ENCODE measurements around the gene SEMA3D. TPM values are rescaled to one million over a fixed set of nuclear protein-coding genes. Genes with fewer than 3 reads are reported as not detected.

SEMA3D gene
- total RNA-seq, 1 donor: 3.0 TPM

GRCh38 chr7:85079434-85079833, 107.4 kb downstream of the SEMA3D start:
- no peak overlapping the region for H3K4me3 ChIP-seq (ENCODE audit: low read depth, low read length)
- no peak for TF ChIP-seq CTCF (IDR thresholded peaks at IDR 0.05; ENCODE audit: insufficient read depth, low read depth, low read length)
- no peak for DNase-seq (ENCODE audit: low read depth)

GRCh38 chr7:85078181-85078580, 108.7 kb downstream of the SEMA3D start:
- DNase-seq (ENCODE audit: low read depth): no peak
- TF ChIP-seq CTCF (IDR thresholded peaks at IDR 0.05; ENCODE audit: insufficient read depth, low read depth, low read length): no peak
- no peak overlapping the region for H3K4me3 ChIP-seq (ENCODE audit: low read depth, low read length)

GRCh38 chr7:85075864-85076263, 111.0 kb downstream of the SEMA3D start:
- DNase-seq (ENCODE audit: low read depth): no peak
- TF ChIP-seq CTCF (IDR thresholded peaks at IDR 0.05; ENCODE audit: insufficient read depth, low read depth, low read length): no peak
- H3K4me3 ChIP-seq (ENCODE audit: low read depth, low read length): no peak overlapping the region

GRCh38 chr7:85074992-85075391, 111.9 kb downstream of the SEMA3D start:
- no peak overlapping the region for H3K4me3 ChIP-seq (ENCODE audit: low read depth, low read length)
- no peak for TF ChIP-seq CTCF (IDR thresholded peaks at IDR 0.05; ENCODE audit: insufficient read depth, low read depth, low read length)
- DNase-seq (ENCODE audit: low read depth): no peak

GRCh38 chr7:85074016-85074415, 112.8 kb downstream of the SEMA3D start:
- no peak overlapping the region for H3K4me3 ChIP-seq (ENCODE audit: low read depth, low read length)
- no peak for TF ChIP-seq CTCF (IDR thresholded peaks at IDR 0.05; ENCODE audit: insufficient read depth, low read depth, low read length)
- no peak for DNase-seq (ENCODE audit: low read depth)

- H3K4me3 ChIP-seq (ENCODE audit: low read depth, low read length): no peak overlapping the region
- peak; percentile 12 for DNase-seq (ENCODE audit: low read depth)
- no peak for TF ChIP-seq CTCF (IDR thresholded peaks at IDR 0.05; ENCODE audit: insufficient read depth, low read depth, low read length)
Measured at GRCh38 chr7:85070967-85071628, 115.8 kb downstream of the SEMA3D start.

GRCh38 chr7:85068799-85069198, 118.1 kb downstream of the SEMA3D start:
- no peak for TF ChIP-seq CTCF (IDR thresholded peaks at IDR 0.05; ENCODE audit: insufficient read depth, low read depth, low read length)
- peak; percentile 45 for DNase-seq (ENCODE audit: low read depth)
- H3K4me3 ChIP-seq (ENCODE audit: low read depth, low read length): no peak overlapping the region
